ENCODE results near the gene FLRT1. TPM values are rescaled to one million over a fixed set of nuclear protein-coding genes. Genes with fewer than 3 reads are reported as not detected.

FLRT1 gene
- total RNA-seq, 1 experiment from 2014 or later = 0.31 TPM

GRCh38 chr11:64015510-64015909 is 20.2 kb upstream of the FLRT1 start:
- Histone ChIP-seq H3K23me2 (ENCODE audit: insufficient read length, low read depth, low read length, poor library complexity, severe bottlenecking) (no peaks in the 10 kb centered on the region), H3K4ac (ENCODE audit: low read depth, low read length) (no peak overlapping the region), H2BK12ac (ENCODE audit: insufficient read length, low read depth, low read length) (no peak overlapping the region), H4K91ac (ENCODE audit: insufficient read length, low read depth, low read length) (no peak overlapping the region), H3K14ac (ENCODE audit: insufficient read depth, low read length) (no peak overlapping the region), H2BK15ac (ENCODE audit: low read depth, low read length) (no peak overlapping the region), H3K9me3 (ENCODE audit: control insufficient read depth, low read depth, low read length) (no peaks in the 10 kb centered on the region), H3K18ac (ENCODE audit: insufficient read length, low read depth, low read length) (no peak overlapping the region), H2BK120ac (ENCODE audit: low read depth, low read length, poor library complexity, severe bottlenecking) (no peak overlapping the region), H3K9ac (ENCODE audit: extremely low read depth, insufficient read length, low read length) (no peak overlapping the region), H2BK20ac (ENCODE audit: low read depth, low read length, poor library complexity, severe bottlenecking) (no peak overlapping the region), H4K8ac (replicated peaks; ENCODE audit: insufficient read length, low read depth, low read length) (no peak overlapping the region), H2AFZ (ENCODE audit: low read length) (no peak overlapping the region), H2BK5ac (ENCODE audit: insufficient read length, low read length) (no peak overlapping the region), H3K27me3 (ENCODE audit: insufficient read depth, low read length) (peaks cover 11% of the 10 kb centered on the region; the same call in 1 of the 2 replicates), H3K56ac (ENCODE audit: insufficient read length, low read depth, low read length) (no peak overlapping the region), H4K20me1 (ENCODE audit: control insufficient read depth, insufficient read depth, insufficient read length) (no peaks in the 10 kb centered on the region), H2AK5ac (ENCODE audit: insufficient read length, low read length) (no peak overlapping the region), H3K79me2 (ENCODE audit: insufficient read depth, low read length) (no peaks in the 10 kb centered on the region), H3K27ac (ENCODE audit: insufficient read length, low read depth, low read length) (no peak overlapping the region), H4K5ac (ENCODE audit: insufficient read length, low read depth, low read length) (no peak overlapping the region), H3K23ac (ENCODE audit: insufficient read length, low read depth, low read length) (no peak overlapping the region), H3T11ph (ENCODE audit: low read length) (no peak overlapping the region), H3K4me2 (ENCODE audit: insufficient read depth, insufficient read length, low read length) (no peak overlapping the region), H3K4me1 (ENCODE audit: insufficient read depth, low read length) (no peaks in the 10 kb centered on the region), H3K79me1 (ENCODE audit: insufficient read depth, low read depth, low read length, poor library complexity, severe bottlenecking) (no peaks in the 10 kb centered on the region)
- Mint-ChIP-seq H3K4me3 (no peak overlapping the region), H3K9me3 (peaks cover 4 to 5% of the 10 kb centered on the region in 2 experiments; a peak in 3 of 5 replicates), H3K4me1 (peaks cover 8 to 11% of the 10 kb centered on the region in 2 experiments), H3K27me3 (ENCODE audit: low read depth) (peaks cover 67% of the 10 kb centered on the region), H3K36me3 (ENCODE audit: insufficient read depth in 1 of 3, low read depth in 3 of 3) (peaks cover under 1 to 5% (median 4%) of the 10 kb centered on the region in 3 experiments; a peak in 3 of 7 replicates), H3K27ac (no peak overlapping the region)
- DNase-seq = no peak
- no CpG with 5 or more reads among the region's 20 CpGs for WGBS (ENCODE audit: extremely low coverage, insufficient read length, low lambda C conversion rate)
- TF ChIP-seq, protein P1, sequence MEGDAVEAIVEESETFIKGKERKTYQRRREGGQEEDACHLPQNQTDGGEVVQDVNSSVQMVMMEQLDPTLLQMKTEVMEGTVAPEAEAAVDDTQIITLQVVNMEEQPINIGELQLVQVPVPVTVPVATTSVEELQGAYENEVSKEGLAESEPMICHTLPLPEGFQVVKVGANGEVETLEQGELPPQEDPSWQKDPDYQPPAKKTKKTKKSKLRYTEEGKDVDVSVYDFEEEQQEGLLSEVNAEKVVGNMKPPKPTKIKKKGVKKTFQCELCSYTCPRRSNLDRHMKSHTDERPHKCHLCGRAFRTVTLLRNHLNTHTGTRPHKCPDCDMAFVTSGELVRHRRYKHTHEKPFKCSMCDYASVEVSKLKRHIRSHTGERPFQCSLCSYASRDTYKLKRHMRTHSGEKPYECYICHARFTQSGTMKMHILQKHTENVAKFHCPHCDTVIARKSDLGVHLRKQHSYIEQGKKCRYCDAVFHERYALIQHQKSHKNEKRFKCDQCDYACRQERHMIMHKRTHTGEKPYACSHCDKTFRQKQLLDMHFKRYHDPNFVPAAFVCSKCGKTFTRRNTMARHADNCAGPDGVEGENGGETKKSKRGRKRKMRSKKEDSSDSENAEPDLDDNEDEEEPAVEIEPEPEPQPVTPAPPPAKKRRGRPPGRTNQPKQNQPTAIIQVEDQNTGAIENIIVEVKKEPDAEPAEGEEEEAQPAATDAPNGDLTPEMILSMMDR (conservative IDR thresholded peaks at IDR 0.05) = no peak

Measured in H9 (cell line).